Activated CD8-positive, alpha-beta T cell treated with anti-CD3 and anti-CD28 coated beads for 36 hours (primary cell): ENCODE measurements around the gene CLEC16A. TPM values are rescaled to one million over a fixed set of nuclear protein-coding genes. Genes with fewer than 3 reads are reported as not detected.

Experiments used
- ATAC-seq: fragments of 200-7000 bp; cut with Tn5 transposase; one replicate; pipeline ENCODE4 v1.10.0; 2021; ENCODE audit warnings: mild to moderate bottlenecking, moderate library complexity
- CTCF ChIA-PET: fragments of 350-600 bp; sonication (Branson Sonifier 250); formaldehyde crosslinking; loops from one replicate; lab custom pipeline; 2021; ENCODE audit warnings: antibody characterized with exemption; lab: Charles Lee
- POLR2A ChIA-PET: fragments of 350-600 bp; sonication (Branson Sonifier 250); formaldehyde crosslinking; loops from one replicate; lab custom pipeline; 2021; ENCODE audit warnings: antibody characterized with exemption; lab: Charles Lee
- DNase-seq: peaks from one replicate; pipeline ENCODE4 v3.0.0-alpha.2; 2020
- H3K27ac Mint-ChIP-seq: one replicate; pipeline ENCODE4 v1.8.0; 2021; ENCODE audit warnings: mild to moderate bottlenecking, mixed read lengths
- H3K27me3 Mint-ChIP-seq: one replicate; pipeline ENCODE4 v1.8.0; 2021; ENCODE audit warnings: mixed read lengths
- H3K36me3 Mint-ChIP-seq: one replicate; pipeline ENCODE4 v1.8.0; 2021; ENCODE audit warnings: low read depth, mixed read lengths
- H3K4me1 Mint-ChIP-seq: one replicate; pipeline ENCODE4 v1.8.0; 2021; ENCODE audit warnings: low read depth, mixed read lengths
- H3K4me3 Mint-ChIP-seq: one replicate; pipeline ENCODE4 v1.8.0; 2021; ENCODE audit warnings: mild to moderate bottlenecking, moderate library complexity, mixed read lengths
- H3K9me3 Mint-ChIP-seq: one replicate; pipeline ENCODE4 v1.8.0; 2021; ENCODE audit warnings: mixed read lengths
- intact Hi-C: fragments of 100-400 bp; cut with micrococcal nuclease; formaldehyde crosslinking; loops from one replicate; pipeline ENCODE4 v1.10.0; 2022
- total RNA-seq, 2 experiments: library from RNA; stranded (reverse); gene quantifications; one replicate each; pipeline ENCODE4 v1.2.3, GENCODE V29; 2021
- TF ChIP-seq, protein P1 (sequence below): fragments of 200-600 bp; IDR thresholded peaks from one replicate; pipeline ENCODE4 v1.8.0; 2022; ENCODE audit warnings: antibody characterized with exemption, mild to moderate bottlenecking

Gene CLEC16A
- total RNA-seq, 2 experiments from 2014 or later, result 20.4 to 21.7 TPM

DNA sequence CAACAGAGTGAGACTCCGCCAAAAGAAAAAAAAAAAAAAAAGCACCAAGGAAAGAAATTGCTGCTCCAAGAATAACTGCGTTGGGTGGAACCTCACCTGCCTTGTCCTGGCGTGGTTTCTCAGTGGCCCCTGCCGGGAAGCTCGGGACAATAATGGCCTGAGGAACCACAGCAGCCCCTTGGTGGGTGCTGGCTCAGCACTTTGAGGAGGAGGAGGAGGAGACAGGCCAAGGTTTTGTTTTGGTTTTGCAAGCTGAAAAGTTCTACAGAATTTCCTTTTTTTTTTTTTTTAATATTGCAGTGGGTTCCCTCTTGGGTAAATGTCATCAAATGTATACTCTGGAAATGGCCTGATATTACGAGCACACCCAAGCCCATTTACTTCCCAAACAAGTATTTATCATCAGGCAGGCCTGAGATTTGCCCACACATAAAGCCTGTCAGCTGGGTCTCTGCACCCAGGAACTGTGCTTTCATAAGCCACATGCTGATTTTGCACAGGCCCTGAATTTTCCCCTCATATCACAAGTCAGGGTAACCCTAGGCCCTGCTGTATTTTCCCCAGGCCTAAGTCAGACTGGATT lies 233.3 kb downstream of the CLEC16A start:
- CTCF ChIA-PET, result interaction anchor here (0.6 to 1.7 kb wide), 3 partner anchors 10 to 40 kb away, joined by 3 to 5 read pairs (median 3); no protein-coding TSS in a partner anchor

DNA sequence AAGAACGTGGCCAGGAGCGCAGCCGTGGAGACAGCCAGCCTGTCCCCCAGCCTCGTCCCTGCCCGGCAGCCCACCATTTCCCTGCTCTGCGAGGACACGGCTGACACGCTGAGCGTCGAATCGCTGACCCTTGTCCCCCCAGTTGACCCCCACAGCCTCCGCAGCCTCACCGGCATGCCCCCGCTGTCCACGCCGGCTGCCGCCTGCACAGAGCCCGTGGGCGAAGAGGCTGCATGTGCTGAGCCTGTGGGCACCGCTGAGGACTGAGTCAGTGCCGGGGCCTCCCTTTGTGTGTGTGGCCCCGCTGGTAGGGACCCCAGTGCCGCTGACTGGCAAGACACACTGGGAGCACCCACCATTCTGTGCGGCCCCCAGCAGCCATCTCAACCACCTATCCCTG lies 234.1 kb downstream of the CLEC16A start:
- Mint-ChIP-seq H3K36me3 (peaks cover 34% of the 10 kb centered on the region), H3K4me1 (peaks cover 73% of the 10 kb centered on the region), H3K27me3 (no peaks in the 10 kb centered on the region), H3K27ac (no peak overlapping the region), H3K9me3 (no peaks in the 10 kb centered on the region), H3K4me3 (no peak overlapping the region)
- CTCF ChIA-PET, result no interaction called here
- DNase-seq, result no peak
- intact Hi-C loops, result loop anchor here (10.0 kb wide), 1 partner anchor 84 kb away; no protein-coding TSS in a partner anchor
- ATAC-seq, result no peak
- POLR2A ChIA-PET, result interaction anchor here (1.0 kb wide), 1 partner anchor 14 kb away, joined by 4 read pairs; no protein-coding TSS in a partner anchor
- TF ChIP-seq, protein P1, sequence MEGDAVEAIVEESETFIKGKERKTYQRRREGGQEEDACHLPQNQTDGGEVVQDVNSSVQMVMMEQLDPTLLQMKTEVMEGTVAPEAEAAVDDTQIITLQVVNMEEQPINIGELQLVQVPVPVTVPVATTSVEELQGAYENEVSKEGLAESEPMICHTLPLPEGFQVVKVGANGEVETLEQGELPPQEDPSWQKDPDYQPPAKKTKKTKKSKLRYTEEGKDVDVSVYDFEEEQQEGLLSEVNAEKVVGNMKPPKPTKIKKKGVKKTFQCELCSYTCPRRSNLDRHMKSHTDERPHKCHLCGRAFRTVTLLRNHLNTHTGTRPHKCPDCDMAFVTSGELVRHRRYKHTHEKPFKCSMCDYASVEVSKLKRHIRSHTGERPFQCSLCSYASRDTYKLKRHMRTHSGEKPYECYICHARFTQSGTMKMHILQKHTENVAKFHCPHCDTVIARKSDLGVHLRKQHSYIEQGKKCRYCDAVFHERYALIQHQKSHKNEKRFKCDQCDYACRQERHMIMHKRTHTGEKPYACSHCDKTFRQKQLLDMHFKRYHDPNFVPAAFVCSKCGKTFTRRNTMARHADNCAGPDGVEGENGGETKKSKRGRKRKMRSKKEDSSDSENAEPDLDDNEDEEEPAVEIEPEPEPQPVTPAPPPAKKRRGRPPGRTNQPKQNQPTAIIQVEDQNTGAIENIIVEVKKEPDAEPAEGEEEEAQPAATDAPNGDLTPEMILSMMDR, result no peak

More for the DNA sequence above, 233.3 kb downstream of the CLEC16A start:
- H3K36me3 Mint-ChIP-seq, result peaks cover 34% of the 10 kb centered on the region
- H3K4me3 Mint-ChIP-seq, result no peak overlapping the region
- POLR2A ChIA-PET, result interaction anchor here (0.9 to 1.8 kb wide), 5 partner anchors 9 to 77 kb away, joined by 3 to 9 read pairs (median 4); no protein-coding TSS in a partner anchor
- no peak for ATAC-seq
- DNase-seq, result no peak
- no peaks in the 10 kb centered on the region for H3K27me3 Mint-ChIP-seq
- H3K9me3 Mint-ChIP-seq, result no peaks in the 10 kb centered on the region
- intact Hi-C loops, result loop anchor here (10.0 kb wide), 1 partner anchor 83 kb away; no protein-coding TSS in a partner anchor
- no peak overlapping the region for H3K27ac Mint-ChIP-seq
- H3K4me1 Mint-ChIP-seq, result peaks cover 70% of the 10 kb centered on the region
- TF ChIP-seq, protein P1, result no peak

DNA sequence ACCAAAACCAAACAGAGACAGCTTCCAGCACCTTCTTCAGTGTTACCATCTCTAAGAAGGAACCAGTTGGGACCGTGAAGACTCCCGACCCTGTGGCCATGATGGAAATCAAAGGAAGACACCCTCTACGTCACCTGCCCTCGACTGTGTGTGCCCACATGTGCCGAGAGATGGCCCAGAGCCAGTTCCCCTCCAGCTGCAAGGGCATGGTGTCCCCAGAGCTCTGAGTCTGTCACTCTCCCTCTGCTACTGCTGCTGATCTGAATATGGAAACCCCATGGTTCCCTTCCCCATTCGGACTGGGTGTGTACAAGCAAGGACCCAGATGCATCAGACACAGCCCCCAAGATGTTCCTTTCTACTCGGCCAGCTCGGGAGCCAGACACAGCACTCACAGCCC lies 235.2 kb downstream of the CLEC16A start:
- Mint-ChIP-seq H3K9me3 (no peaks in the 10 kb centered on the region), H3K27ac (peak overlapping the region; percentile 46), H3K4me1 (peaks cover 81% of the 10 kb centered on the region), H3K36me3 (peaks cover 25% of the 10 kb centered on the region), H3K27me3 (no peaks in the 10 kb centered on the region), H3K4me3 (no peak overlapping the region)
- intact Hi-C loops, result loop anchor here (10.0 kb wide), 1 partner anchor 85 kb away; no protein-coding TSS in a partner anchor
- no peak for DNase-seq
- ChIA-PET POLR2A (interaction anchor here (1.0 kb wide), 1 partner anchor 26 kb away, joined by 3 read pairs; no protein-coding TSS in a partner anchor), CTCF (no interaction called here)
- TF ChIP-seq, protein P1, result no peak
- ATAC-seq, result no peak

DNA sequence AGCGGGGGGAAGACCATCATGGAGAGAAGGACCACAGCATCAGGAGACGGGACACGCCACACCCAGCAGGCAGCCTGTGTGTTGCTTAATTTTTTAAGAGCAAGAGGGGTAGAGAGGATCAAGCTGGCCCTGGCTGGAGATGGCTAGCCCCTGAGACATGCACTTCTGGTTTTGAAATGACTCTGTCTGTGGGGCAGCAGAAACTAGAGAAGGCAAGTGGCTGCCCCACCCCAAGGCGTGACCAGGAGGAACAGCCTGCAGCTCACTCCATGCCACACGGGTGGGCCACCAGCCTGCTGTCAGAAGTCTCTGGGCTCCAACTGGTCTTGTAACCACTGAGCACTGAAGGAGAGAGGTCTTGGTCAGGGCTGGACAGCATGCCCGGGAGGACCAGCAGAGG lies 236.1 kb downstream of the CLEC16A start:
- no peaks in the 10 kb centered on the region for H3K9me3 Mint-ChIP-seq
- ATAC-seq, result no peak
- H3K27me3 Mint-ChIP-seq, result no peaks in the 10 kb centered on the region
- no peak overlapping the region for H3K4me3 Mint-ChIP-seq
- TF ChIP-seq, protein P1, result no peak
- peaks cover 76% of the 10 kb centered on the region for H3K4me1 Mint-ChIP-seq
- POLR2A ChIA-PET, result no interaction called here
- H3K36me3 Mint-ChIP-seq, result peaks cover 18% of the 10 kb centered on the region
- no peak for DNase-seq
- peak overlapping the region; percentile 57 for H3K27ac Mint-ChIP-seq
- CTCF ChIA-PET, result no interaction called here
- intact Hi-C loops, result loop anchor here (5.0 kb wide), 1 partner anchor 72 kb away; no protein-coding TSS in a partner anchor
